Measurements from ENCODE around the gene CCDC12. TPM values are rescaled to one million over a fixed set of nuclear protein-coding genes. Genes with fewer than 3 reads are reported as not detected.

The CCDC12 gene
- total RNA-seq, 4 donors from 2014 or later = 64.6 to 101 (median 82.5) TPM

GRCh38 chr3:46910166-46910760 is 66.3 kb downstream of the CCDC12 start:
- no peak overlapping the region for H3K4me3 ChIP-seq (ENCODE audit: low read depth, poor library complexity, severe bottlenecking)
- 75 to 80% methylated on average over 6 of the region's 6 CpGs for WGBS, 2 donors
- TF ChIP-seq CTCF (IDR thresholded peaks at IDR 0.05) (no peak), POLR2A (IDR thresholded peaks at IDR 0.05) (no peak)
- intact Hi-C loops (cut with DNase I; ENCODE audit: low total_unique reads) = no loop called here
- DNase-seq (ENCODE audit: low spot score in 2 of 2) = no peak

GRCh38 chr3:46909535-46910161 is 66.9 kb downstream of the CCDC12 start:
- H3K4me3 ChIP-seq (ENCODE audit: low read depth, poor library complexity, severe bottlenecking) = no peak overlapping the region
- TF ChIP-seq POLR2A (IDR thresholded peaks at IDR 0.05) (no peak), CTCF (IDR thresholded peaks at IDR 0.05) (peak in 1 of 3 donors; percentile 79)
- WGBS, 2 donors = 14 to 15% methylated on average over 7 to 17 of the region's 18 CpGs
- intact Hi-C loops (cut with DNase I; ENCODE audit: low total_unique reads) = no loop called here
- DNase-seq (ENCODE audit: low spot score in 2 of 2) = peak; percentile 69 to 97

GRCh38 chr3:46908986-46909534 is 67.5 kb downstream of the CCDC12 start:
- 17 to 22% methylated on average over 5 to 7 of the region's 8 CpGs for WGBS, 2 donors
- TF ChIP-seq POLR2A (IDR thresholded peaks at IDR 0.05) (no peak), CTCF (IDR thresholded peaks at IDR 0.05) (no peak)

GRCh38 chr3:46908294-46908985 is 68.1 kb downstream of the CCDC12 start:
- no peak for TF ChIP-seq POLR2A (IDR thresholded peaks at IDR 0.05)
- no peak for TF ChIP-seq CTCF (IDR thresholded peaks at IDR 0.05)
- H3K4me3 ChIP-seq (ENCODE audit: low read depth, poor library complexity, severe bottlenecking) = no peak overlapping the region
- intact Hi-C loops (cut with DNase I; ENCODE audit: low total_unique reads) = no loop called here
- no peak for DNase-seq (ENCODE audit: low spot score in 2 of 2)
- WGBS, 2 donors = 28 to 35% methylated on average over 23 to 24 of the region's 24 CpGs

More at GRCh38 chr3:46908986-46909534, 67.5 kb downstream of the CCDC12 start:
- no peak overlapping the region for H3K4me3 ChIP-seq (ENCODE audit: low read depth, poor library complexity, severe bottlenecking)
- DNase-seq (ENCODE audit: low spot score in 2 of 2) = no peak
- intact Hi-C loops (cut with DNase I; ENCODE audit: low total_unique reads) = no loop called here

GRCh38 chr3:46907960-46908293 is 68.6 kb downstream of the CCDC12 start:
- H3K4me3 ChIP-seq (ENCODE audit: low read depth, poor library complexity, severe bottlenecking) = no peak overlapping the region
- TF ChIP-seq CTCF (IDR thresholded peaks at IDR 0.05) (no peak), POLR2A (IDR thresholded peaks at IDR 0.05) (no peak)
- DNase-seq (ENCODE audit: low spot score in 2 of 2) = no peak
- WGBS, 2 donors = 29 to 36% methylated on average over 1 of the region's 1 CpG
- intact Hi-C loops (cut with DNase I; ENCODE audit: low total_unique reads) = no loop called here

Data from lower leg skin (tissue), 4 donors.